Hepatocyte (in vitro differentiated cells): ENCODE data around the gene MICAL2. TPM values are rescaled to one million over a fixed set of nuclear protein-coding genes. Genes with fewer than 3 reads are reported as not detected.

Experiments
- DNase-seq: peaks from one replicate; pipeline ENCODE4 v3.0.0-alpha.2; 2016; ENCODE audit warnings: low spot score
- H2AFZ ChIP-seq: fragments of 200-600 bp; sonication (generic); 2 replicates; pipeline ENCODE4 v1.6.0; 2016; ENCODE audit warnings: antibody characterized with exemption, mild to moderate bottlenecking
- H3K27ac ChIP-seq: fragments of 200-600 bp; sonication (generic); 2 replicates; pipeline ENCODE4 v1.5.1; 2016; ENCODE audit warnings: mild to moderate bottlenecking
- H3K27me3 ChIP-seq: fragments of 200-600 bp; sonication (generic); 2 replicates; pipeline ENCODE4 v1.6.1; 2016
- H3K36me3 ChIP-seq: fragments of 200-600 bp; sonication (generic); replicated peaks from 2 replicates; pipeline ENCODE4 v1.5.1; 2016; ENCODE audit warnings: low read depth; ENCODE audit not compliant: insufficient read depth
- H3K4me1 ChIP-seq: fragments of 200-600 bp; sonication (generic); 2 replicates; pipeline ENCODE4 v1.5.1; 2016; ENCODE audit warnings: mild to moderate bottlenecking, moderate library complexity; ENCODE audit not compliant: insufficient read depth
- H3K4me2 ChIP-seq: fragments of 200-600 bp; sonication (generic); 2 replicates; pipeline ENCODE4 v1.6.0; 2016
- H3K4me3 ChIP-seq: fragments of 200-600 bp; sonication (generic); 2 replicates; pipeline ENCODE4 v1.5.1; 2016; ENCODE audit warnings: mild to moderate bottlenecking
- H3K79me2 ChIP-seq: fragments of 200-600 bp; sonication (generic); 2 replicates; pipeline ENCODE4 v1.6.0; 2017; ENCODE audit warnings: mild to moderate bottlenecking
- H3K9me2 ChIP-seq: fragments of 200-600 bp; sonication (generic); replicated peaks from 2 replicates; pipeline ENCODE4 v1.6.0; 2017; ENCODE audit warnings: mild to moderate bottlenecking; ENCODE audit not compliant: insufficient read depth
- H3K9me3 ChIP-seq: fragments of 200-600 bp; sonication (generic); 2 replicates; pipeline ENCODE4 v1.5.1; 2016; ENCODE audit warnings: low read depth, mild to moderate bottlenecking
- H4K20me1 ChIP-seq: fragments of 200-600 bp; sonication (generic); 2 replicates; pipeline ENCODE4 v1.6.0; 2016; ENCODE audit warnings: mild to moderate bottlenecking; ENCODE audit not compliant: insufficient read depth, poor library complexity, severe bottlenecking
- CTCF ChIP-seq: fragments of 200-600 bp; sonication (generic); IDR thresholded peaks from 2 replicates; pipeline ENCODE4 v1.5.1; 2016; ENCODE audit warnings: antibody characterized with exemption, mild to moderate bottlenecking; ENCODE audit not compliant: poor library complexity
- EZH2 ChIP-seq: fragments of 200-600 bp; sonication (generic); IDR thresholded peaks from 2 replicates; pipeline ENCODE4 v1.6.1; 2016; ENCODE audit warnings: antibody characterized with exemption, mild to moderate bottlenecking, borderline replicate concordance
- EZH2phosphoT487 ChIP-seq: fragments of 200-600 bp; sonication (generic); IDR thresholded peaks from one replicate; pipeline ENCODE4 v1.6.1; 2018; ENCODE audit warnings: antibody characterized with exemption, mild to moderate bottlenecking, low read depth, moderate library complexity; ENCODE audit not compliant: unreplicated experiment, severe bottlenecking
- WGBS: methylation state at CpG from one replicate; pipeline ENCODE4 v1.1.6; 2016; ENCODE audit warnings: low lambda C conversion rate; ENCODE audit errors: missing lambda C conversion rate; 5-methylcytosine and 5-hydroxymethylcytosine counted together
- polyA plus RNA-seq: library from polyadenylated mRNA; unstranded; fragments of >200 nt; fragmentation: Nextera tagmentation; extraction: Ambion mirVana; gene quantifications from 2 replicates; pipeline ENCODE4 v1.2.1, GENCODE V29; 2016
- total RNA-seq: library from RNA; depleted of rRNA; stranded (reverse); fragments of >200 nt; gene quantifications from 2 replicates; pipeline ENCODE4 v1.2.3, GENCODE V29; 2014

MICAL2 gene
- total RNA-seq (55.6 and 56.0 TPM in 2 replicates), polyA plus RNA-seq (36.8 and 55.8 TPM in 2 replicates)

- Histone ChIP-seq H3K4me3 (peak within 1 kb of the TSS; percentile 82), H3K9me2 (no peaks in the 10 kb centered on the region), H4K20me1 (no peaks in the 10 kb centered on the region), H3K9me3 (no peaks in the 10 kb centered on the region), H3K27me3 (no peaks in the 10 kb centered on the region), H2AFZ (peak within 1 kb of the TSS; percentile 42), H3K4me1 (peaks cover 3% of the 10 kb centered on the region), H3K36me3 (no peaks in the 10 kb centered on the region), H3K27ac (peak within 1 kb of the TSS; percentile 87), H3K4me2 (peak within 1 kb of the TSS; percentile 97), H3K79me2 (peaks cover 34% of the 10 kb centered on the region)
- 1% methylated on average over 27 of the region's 56 CpGs for WGBS
- peak; percentile 97 for DNase-seq
- TF ChIP-seq EZH2phosphoT487 (no peak), CTCF (no peak), EZH2 (no peak)
Observed at GRCh38 chr11:12110201-12110713, at the start of gene MICAL2. Gene MICAL2 (plus strand): TSS chr11:12110590. CDS start chr11:12162156, 51,566 bp downstream.

GRCh38 chr11:12061851-12062560 is 48.4 kb upstream of the MICAL2 start:
- Histone ChIP-seq H2AFZ (no peak overlapping the region), H3K79me2 (no peaks in the 10 kb centered on the region), H3K9me3 (no peaks in the 10 kb centered on the region), H3K27ac (no peak overlapping the region), H3K9me2 (no peaks in the 10 kb centered on the region), H3K4me1 (peaks cover 12% of the 10 kb centered on the region), H4K20me1 (no peaks in the 10 kb centered on the region), H3K36me3 (no peaks in the 10 kb centered on the region), H3K4me2 (no peak overlapping the region), H3K4me3 (no peak overlapping the region), H3K27me3 (no peaks in the 10 kb centered on the region)
- WGBS: 78% methylated on average over 9 of the region's 9 CpGs
- TF ChIP-seq EZH2phosphoT487: no peak
- no peak for TF ChIP-seq EZH2
- TF ChIP-seq CTCF: no peak
- DNase-seq: no peak

- Histone ChIP-seq H3K9me3 (no peaks in the 10 kb centered on the region), H3K4me3 (no peak overlapping the region), H4K20me1 (no peaks in the 10 kb centered on the region), H3K79me2 (no peaks in the 10 kb centered on the region), H3K27me3 (no peaks in the 10 kb centered on the region), H2AFZ (no peak overlapping the region), H3K36me3 (no peaks in the 10 kb centered on the region), H3K9me2 (no peaks in the 10 kb centered on the region), H3K4me2 (no peak overlapping the region), H3K4me1 (peaks cover 22% of the 10 kb centered on the region), H3K27ac (no peak overlapping the region)
- 98% methylated on average over 2 of the region's 2 CpGs for WGBS
- DNase-seq: no peak
- no peak for TF ChIP-seq EZH2
- TF ChIP-seq CTCF: no peak
- no peak for TF ChIP-seq EZH2phosphoT487
Observed at GRCh38 chr11:12063251-12063650, 47.1 kb upstream of the MICAL2 start.
